Panc1 (cell line): ENCODE measurements around the gene NT5C1B.

Source experiments
- POLR2AphosphoS5 ChIP-seq: IDR thresholded peaks from 2 replicates; pipeline ENCODE4 v1.6.1; 2012; ENCODE audit warnings: mild to moderate bottlenecking, low read depth, low read length, moderate library complexity
- TF ChIP-seq, protein P1 (sequence below): fragments of 450-650 bp; IDR thresholded peaks from 2 replicates; pipeline ENCODE4 v1.5.1; 2017; ENCODE audit warnings: mild to moderate bottlenecking

DNA sequence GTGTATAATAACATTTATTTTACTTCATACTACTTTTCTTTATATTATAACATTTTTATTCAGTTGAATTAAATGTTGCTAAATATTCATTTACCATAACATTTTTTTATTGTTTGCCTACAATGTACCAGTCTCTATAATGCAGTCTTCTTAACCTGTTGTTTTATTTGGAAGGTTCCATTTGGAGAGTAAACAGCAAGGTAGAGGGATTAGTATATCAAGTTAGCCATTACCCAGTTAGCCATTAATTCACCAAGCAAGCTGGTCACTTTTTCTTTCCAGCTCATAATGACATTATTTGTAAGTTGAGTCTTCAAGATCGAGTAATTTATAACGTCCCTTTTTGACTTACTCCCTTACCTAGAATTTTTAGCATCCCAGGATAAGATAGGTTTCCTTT is 29.7 kb upstream of the NT5C1B start:
- TF ChIP-seq, protein P1, sequence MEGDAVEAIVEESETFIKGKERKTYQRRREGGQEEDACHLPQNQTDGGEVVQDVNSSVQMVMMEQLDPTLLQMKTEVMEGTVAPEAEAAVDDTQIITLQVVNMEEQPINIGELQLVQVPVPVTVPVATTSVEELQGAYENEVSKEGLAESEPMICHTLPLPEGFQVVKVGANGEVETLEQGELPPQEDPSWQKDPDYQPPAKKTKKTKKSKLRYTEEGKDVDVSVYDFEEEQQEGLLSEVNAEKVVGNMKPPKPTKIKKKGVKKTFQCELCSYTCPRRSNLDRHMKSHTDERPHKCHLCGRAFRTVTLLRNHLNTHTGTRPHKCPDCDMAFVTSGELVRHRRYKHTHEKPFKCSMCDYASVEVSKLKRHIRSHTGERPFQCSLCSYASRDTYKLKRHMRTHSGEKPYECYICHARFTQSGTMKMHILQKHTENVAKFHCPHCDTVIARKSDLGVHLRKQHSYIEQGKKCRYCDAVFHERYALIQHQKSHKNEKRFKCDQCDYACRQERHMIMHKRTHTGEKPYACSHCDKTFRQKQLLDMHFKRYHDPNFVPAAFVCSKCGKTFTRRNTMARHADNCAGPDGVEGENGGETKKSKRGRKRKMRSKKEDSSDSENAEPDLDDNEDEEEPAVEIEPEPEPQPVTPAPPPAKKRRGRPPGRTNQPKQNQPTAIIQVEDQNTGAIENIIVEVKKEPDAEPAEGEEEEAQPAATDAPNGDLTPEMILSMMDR, result no peak
- TF ChIP-seq POLR2AphosphoS5, result no peak
